Measurements from ENCODE around the gene TADA2B. TPM values are rescaled to one million over a fixed set of nuclear protein-coding genes. Genes with fewer than 3 reads are reported as not detected.

Gene TADA2B
- total RNA-seq, 5 donors from 2014 or later (not counting 1 experiment from before 2014, with no cell fraction given), result 36.6 to 44.8 (median 42.3) TPM

DNA sequence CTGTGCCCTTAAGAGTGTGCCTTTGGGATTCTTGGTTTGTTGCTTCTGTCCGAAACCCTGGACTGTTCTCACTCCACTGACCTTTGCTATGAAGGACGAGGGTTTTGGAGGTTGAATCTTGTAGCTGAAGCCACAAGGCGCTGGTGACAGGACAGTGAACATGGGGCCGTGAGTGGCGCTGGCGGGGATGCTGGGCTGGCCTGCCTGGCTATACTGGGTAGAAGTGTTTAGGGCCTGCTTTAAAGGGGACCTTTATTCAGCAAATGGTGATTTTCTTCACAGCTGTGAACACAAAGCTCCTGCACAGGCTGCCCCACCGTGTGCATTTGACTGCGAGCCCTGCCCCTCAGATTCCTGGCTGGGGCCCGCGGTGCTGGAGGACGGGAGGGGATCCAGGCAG is 27.1 kb upstream of the TADA2B start:
- ATAC-seq (replicated peaks in 1 of 4) (no peak), DNase-seq (no peak)
- Mint-ChIP-seq H3K27me3 (no peaks in the 10 kb centered on the region), H3K36me3 (peaks cover 44% of the 10 kb centered on the region), H3K4me1 (peaks cover 0 to 5% (median 0%) of the 10 kb centered on the region in 3 donors), H3K27ac (no peak overlapping the region), H3K9me3 (no peaks in the 10 kb centered on the region), H3K4me3 (no peak overlapping the region)
- ChIA-PET POLR2A (no interaction called here), CTCF (no interaction called here)
- Histone ChIP-seq H3K27ac (ENCODE audit: low read length) (no peak overlapping the region), H3K9me3 (no peaks in the 10 kb centered on the region), H3K4me3 (ENCODE audit: control insufficient read depth in 1 of 2, extremely low read depth in 1 of 2, low read length in 1 of 2) (no peak overlapping the region), H3K4me1 (ENCODE audit: control insufficient read depth in 1 of 2, extremely low read depth in 1 of 2, insufficient read depth in 2 of 2, low read length in 2 of 2) (no peaks in the 10 kb centered on the region), H3K36me3 (ENCODE audit: control insufficient read depth in 2 of 2, extremely low read depth in 1 of 2, insufficient read depth in 1 of 2, low read length in 1 of 2) (peaks cover 28 to 76% of the 10 kb centered on the region in 2 donors), H3K27me3 (replicated peaks in 1 of 2; ENCODE audit: control insufficient read depth in 2 of 2, extremely low read depth in 1 of 2, insufficient read depth in 2 of 2, low read length in 1 of 2) (no peaks in the 10 kb centered on the region)
- WGBS (ENCODE audit: insufficient coverage), result 69% methylated on average over 4 of the region's 11 CpGs

GRCh38 chr4:7016512-7016911 is 26.7 kb upstream of the TADA2B start:
- H3K36me3 ChIP-seq (ENCODE audit: control insufficient read depth in 2 of 2, extremely low read depth in 1 of 2, insufficient read depth in 1 of 2, low read length in 1 of 2), result peaks cover 28 to 76% of the 10 kb centered on the region in 2 donors

GRCh38 chr4:7017446-7018048 is 25.6 kb upstream of the TADA2B start:
- Histone ChIP-seq H3K27me3 (replicated peaks in 1 of 2; ENCODE audit: control insufficient read depth in 2 of 2, extremely low read depth in 1 of 2, insufficient read depth in 2 of 2, low read length in 1 of 2) (no peaks in the 10 kb centered on the region), H3K4me3 (ENCODE audit: control insufficient read depth in 1 of 2, extremely low read depth in 1 of 2, low read length in 1 of 2) (no peak overlapping the region), H3K4me1 (ENCODE audit: control insufficient read depth in 1 of 2, extremely low read depth in 1 of 2, insufficient read depth in 2 of 2, low read length in 2 of 2) (no peaks in the 10 kb centered on the region), H3K27ac (ENCODE audit: low read length) (no peak overlapping the region), H3K9me3 (no peaks in the 10 kb centered on the region), H3K36me3 (ENCODE audit: control insufficient read depth in 2 of 2, extremely low read depth in 1 of 2, insufficient read depth in 1 of 2, low read length in 1 of 2) (peaks cover 28 to 80% of the 10 kb centered on the region in 2 donors)
- ATAC-seq (replicated peaks in 1 of 4), result no peak
- ChIA-PET POLR2A (interaction anchor here in 1 of 2 donors (0.6 kb wide), 1 partner anchor 23 kb away, joined by 3 read pairs; no protein-coding TSS in a partner anchor), CTCF (no interaction called here)
- H3K4me3 Mint-ChIP-seq, result no peak overlapping the region
- no peak for DNase-seq
- no peaks in the 10 kb centered on the region for H3K27me3 Mint-ChIP-seq
- peaks cover 0 to 5% (median 0%) of the 10 kb centered on the region in 3 donors for H3K4me1 Mint-ChIP-seq
- WGBS (ENCODE audit: insufficient coverage), result 98% methylated on average over 5 of the region's 6 CpGs
- no peak overlapping the region for H3K27ac Mint-ChIP-seq
- peaks cover 52% of the 10 kb centered on the region for H3K36me3 Mint-ChIP-seq
- no peaks in the 10 kb centered on the region for H3K9me3 Mint-ChIP-seq

More at GRCh38 chr4:7016512-7016911, 26.7 kb upstream of the TADA2B start:
- H3K27ac Mint-ChIP-seq, result no peak overlapping the region
- Histone ChIP-seq H3K4me3 (ENCODE audit: control insufficient read depth in 1 of 2, extremely low read depth in 1 of 2, low read length in 1 of 2) (no peak overlapping the region), H3K4me1 (ENCODE audit: control insufficient read depth in 1 of 2, extremely low read depth in 1 of 2, insufficient read depth in 2 of 2, low read length in 2 of 2) (no peaks in the 10 kb centered on the region), H3K27ac (ENCODE audit: low read length) (no peak overlapping the region), H3K27me3 (replicated peaks in 1 of 2; ENCODE audit: control insufficient read depth in 2 of 2, extremely low read depth in 1 of 2, insufficient read depth in 2 of 2, low read length in 1 of 2) (no peaks in the 10 kb centered on the region), H3K9me3 (no peaks in the 10 kb centered on the region)
- ChIA-PET CTCF (no interaction called here), POLR2A (no interaction called here)
- no peak overlapping the region for H3K4me3 Mint-ChIP-seq
- ATAC-seq (replicated peaks in 1 of 4) (no peak), DNase-seq (no peak)
- no peaks in the 10 kb centered on the region for H3K9me3 Mint-ChIP-seq
- WGBS (ENCODE audit: insufficient coverage), result 94% methylated on average over 2 of the region's 6 CpGs
- H3K27me3 Mint-ChIP-seq, result no peaks in the 10 kb centered on the region
- peaks cover 0 to 5% (median 0%) of the 10 kb centered on the region in 3 donors for H3K4me1 Mint-ChIP-seq
- H3K36me3 Mint-ChIP-seq, result peaks cover 45% of the 10 kb centered on the region

DNA sequence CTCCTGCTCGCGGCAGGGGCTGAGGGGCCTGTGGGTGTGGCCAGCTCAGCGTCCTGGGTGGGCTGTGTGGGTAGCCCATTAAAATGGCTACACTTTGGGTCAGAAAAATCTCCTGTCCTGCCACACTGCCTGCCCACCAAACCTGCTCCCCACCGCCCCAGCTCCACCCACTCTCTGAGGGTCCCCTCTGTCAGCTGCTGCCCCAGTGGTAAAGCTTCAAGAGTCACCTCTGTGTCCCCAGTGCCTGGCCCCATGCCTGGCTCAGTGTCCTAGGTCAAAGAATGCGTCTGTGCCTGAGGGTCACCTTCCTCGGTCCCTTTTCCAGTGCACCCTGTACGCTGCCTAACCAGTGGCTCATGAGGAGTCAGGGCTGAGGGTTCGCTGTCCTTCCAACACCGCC is 24.9 kb upstream of the TADA2B start:
- Histone ChIP-seq H3K36me3 (ENCODE audit: control insufficient read depth in 2 of 2, extremely low read depth in 1 of 2, insufficient read depth in 1 of 2, low read length in 1 of 2) (peaks cover 28 to 82% of the 10 kb centered on the region in 2 donors), H3K4me1 (ENCODE audit: control insufficient read depth in 1 of 2, extremely low read depth in 1 of 2, insufficient read depth in 2 of 2, low read length in 2 of 2) (no peaks in the 10 kb centered on the region), H3K4me3 (ENCODE audit: control insufficient read depth in 1 of 2, extremely low read depth in 1 of 2, low read length in 1 of 2) (no peak overlapping the region), H3K27ac (ENCODE audit: low read length) (no peak overlapping the region), H3K9me3 (no peaks in the 10 kb centered on the region), H3K27me3 (replicated peaks in 1 of 2; ENCODE audit: control insufficient read depth in 2 of 2, extremely low read depth in 1 of 2, insufficient read depth in 2 of 2, low read length in 1 of 2) (no peaks in the 10 kb centered on the region)
- H3K4me1 Mint-ChIP-seq, result peaks cover 0 to 5% (median 0%) of the 10 kb centered on the region in 3 donors
- no peak overlapping the region for H3K4me3 Mint-ChIP-seq
- H3K27me3 Mint-ChIP-seq, result no peaks in the 10 kb centered on the region
- peaks cover 50% of the 10 kb centered on the region for H3K36me3 Mint-ChIP-seq
- WGBS (ENCODE audit: insufficient coverage), result 99% methylated on average over 6 of the region's 9 CpGs
- DNase-seq (no peak), ATAC-seq (replicated peaks in 1 of 4) (no peak)
- CTCF ChIA-PET, result no interaction called here
- H3K9me3 Mint-ChIP-seq, result no peaks in the 10 kb centered on the region
- POLR2A ChIA-PET, result interaction anchor here in 1 of 2 donors (0.6 kb wide), 1 partner anchor 24 kb away, joined by 3 read pairs; no protein-coding TSS in a partner anchor
- H3K27ac Mint-ChIP-seq, result no peak overlapping the region

DNA sequence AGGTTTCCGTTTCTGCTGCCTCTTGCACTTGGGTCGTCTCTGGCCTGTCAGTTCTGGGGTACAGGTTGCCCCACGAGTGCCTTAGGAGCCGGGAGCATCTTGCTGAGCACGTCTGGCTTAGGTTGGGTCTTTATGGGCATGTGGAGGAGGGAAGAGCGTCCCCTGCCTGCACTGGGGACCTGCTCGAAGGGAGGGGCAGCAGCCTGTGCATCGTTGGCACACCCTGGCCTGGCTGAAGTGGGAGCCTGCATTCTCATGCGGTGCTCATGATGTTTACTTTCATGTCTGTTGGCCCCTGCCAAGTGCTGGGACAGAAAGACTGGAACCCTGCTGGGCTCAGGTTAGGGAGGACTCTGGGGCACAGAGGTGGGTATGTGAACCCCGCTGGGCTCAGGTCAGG is 23.8 kb upstream of the TADA2B start:
- no peak overlapping the region for H3K27ac ChIP-seq (ENCODE audit: low read length)
- H3K27me3 ChIP-seq (replicated peaks in 1 of 2; ENCODE audit: control insufficient read depth in 2 of 2, extremely low read depth in 1 of 2, insufficient read depth in 2 of 2, low read length in 1 of 2), result no peaks in the 10 kb centered on the region
- no peak for DNase-seq
- H3K27ac Mint-ChIP-seq, result no peak overlapping the region
- ChIA-PET CTCF (no interaction called here), POLR2A (no interaction called here)
- H3K4me3 ChIP-seq (ENCODE audit: control insufficient read depth in 1 of 2, extremely low read depth in 1 of 2, low read length in 1 of 2), result no peak overlapping the region
- no peaks in the 10 kb centered on the region for H3K9me3 ChIP-seq
- H3K9me3 Mint-ChIP-seq, result no peaks in the 10 kb centered on the region
- H3K36me3 ChIP-seq (ENCODE audit: control insufficient read depth in 2 of 2, extremely low read depth in 1 of 2, insufficient read depth in 1 of 2, low read length in 1 of 2), result peaks cover 28 to 85% of the 10 kb centered on the region in 2 donors
- H3K4me3 Mint-ChIP-seq, result no peak overlapping the region
- WGBS (ENCODE audit: insufficient coverage), result 96% methylated on average over 9 of the region's 10 CpGs
- H3K4me1 ChIP-seq (ENCODE audit: control insufficient read depth in 1 of 2, extremely low read depth in 1 of 2, insufficient read depth in 2 of 2, low read length in 2 of 2), result no peaks in the 10 kb centered on the region
- ATAC-seq (replicated peaks in 1 of 4), result no peak
- H3K27me3 Mint-ChIP-seq, result no peaks in the 10 kb centered on the region
- peaks cover 43% of the 10 kb centered on the region for H3K36me3 Mint-ChIP-seq
- H3K4me1 Mint-ChIP-seq, result peaks cover 0 to 5% (median 0%) of the 10 kb centered on the region in 3 donors

GRCh38 chr4:7020290-7020689 is 22.9 kb upstream of the TADA2B start:
- Histone ChIP-seq H3K4me3 (ENCODE audit: control insufficient read depth in 1 of 2, extremely low read depth in 1 of 2, low read length in 1 of 2) (no peak overlapping the region), H3K36me3 (ENCODE audit: control insufficient read depth in 2 of 2, extremely low read depth in 1 of 2, insufficient read depth in 1 of 2, low read length in 1 of 2) (peaks cover 30 to 86% of the 10 kb centered on the region in 2 donors), H3K27me3 (replicated peaks in 1 of 2; ENCODE audit: control insufficient read depth in 2 of 2, extremely low read depth in 1 of 2, insufficient read depth in 2 of 2, low read length in 1 of 2) (no peaks in the 10 kb centered on the region), H3K27ac (ENCODE audit: low read length) (no peak overlapping the region), H3K9me3 (no peaks in the 10 kb centered on the region), H3K4me1 (ENCODE audit: control insufficient read depth in 1 of 2, extremely low read depth in 1 of 2, insufficient read depth in 2 of 2, low read length in 2 of 2) (no peaks in the 10 kb centered on the region)
- ChIA-PET POLR2A (interaction anchor here in 1 of 2 donors (0.6 kb wide), 1 partner anchor 36 kb away, joined by 3 read pairs; no protein-coding TSS in a partner anchor), CTCF (interaction anchor here in 1 of 2 donors (0.7 to 0.8 kb wide), 2 partner anchors 81 to 330 kb away, joined by 3 read pairs; no protein-coding TSS in a partner anchor)
- WGBS (ENCODE audit: insufficient coverage), result 100% methylated on average over 1 of the region's 2 CpGs
- Mint-ChIP-seq H3K9me3 (no peaks in the 10 kb centered on the region), H3K27ac (no peak overlapping the region), H3K36me3 (peaks cover 34% of the 10 kb centered on the region), H3K4me1 (no peaks in the 10 kb centered on the region), H3K27me3 (no peaks in the 10 kb centered on the region), H3K4me3 (no peak overlapping the region)
- no peak for DNase-seq
- ATAC-seq (replicated peaks in 1 of 4), result no peak
